SH-SY5Y (cell line): Measurements from ENCODE around the gene PDZRN3.

ENCODE experiments used
- GATA2 ChIP-seq: IDR thresholded peaks from 2 replicates; pipeline ENCODE4 v1.6.1; 2011; ENCODE audit warnings: mild to moderate bottlenecking, low read depth, low read length
- GATA3 ChIP-seq: IDR thresholded peaks from 2 replicates; pipeline ENCODE4 v1.6.1; 2011; ENCODE audit warnings: low read depth, mild to moderate bottlenecking, low read length, moderate library complexity

- no peak for TF ChIP-seq GATA2
- TF ChIP-seq GATA3, result no peak
These were observed 165.0 kb downstream of the PDZRN3 start for GRCh38 chr3:73459711-73460110.
